ENCODE measurements around the gene KMT2A. TPM values are rescaled to one million over a fixed set of nuclear protein-coding genes. Genes with fewer than 3 reads are reported as not detected.
A peak's percentile ranks its signal among the peaks of the same experiment; 100 is the strongest.
"Not testable (repeated sequence)": the region's sequence is repeated elsewhere in the genome, so short reads cannot be mapped to it uniquely, and the experiment has no call there.

Gene KMT2A
- total RNA-seq, 1 donor from 2014 or later, result 14.0 TPM

DNA sequence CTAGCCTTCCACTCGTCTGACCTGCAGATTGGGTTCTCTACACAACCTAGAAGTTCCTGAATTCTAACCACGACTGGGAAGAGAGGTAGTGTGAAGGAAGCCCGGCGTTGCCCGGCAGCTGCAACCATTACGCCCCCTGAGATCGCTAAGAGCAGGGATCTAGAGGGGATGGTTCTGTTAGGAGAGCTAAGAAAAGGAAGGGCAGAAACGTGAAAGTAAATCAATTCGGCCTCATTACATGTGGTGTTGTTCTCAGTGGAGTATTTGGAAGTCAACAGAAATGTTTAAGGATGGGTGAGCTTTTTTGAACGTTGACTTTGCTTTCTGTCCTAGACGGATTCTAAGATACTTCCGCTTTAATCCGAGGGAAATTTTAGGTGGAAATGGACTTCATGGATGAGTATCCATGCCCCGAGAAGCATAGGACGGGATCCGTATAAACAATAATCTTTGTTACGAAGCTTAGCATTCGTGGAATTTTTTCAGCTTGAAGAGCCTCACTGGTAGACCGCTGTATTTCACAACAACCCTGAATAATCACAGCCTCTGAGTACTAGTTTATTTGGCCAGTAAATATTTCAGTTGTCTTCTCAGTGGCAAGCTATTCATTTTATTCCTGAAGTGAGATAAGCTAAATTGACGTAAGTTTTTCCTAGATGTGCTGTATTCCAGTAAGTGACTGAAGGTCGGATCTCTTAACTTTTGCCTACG, 34.3 kb upstream of the KMT2A start:
- H3K27me3 ChIP-seq (ENCODE audit: control insufficient read depth, insufficient read depth, low read length), result no peaks in the 10 kb centered on the region
- DNase-seq (ENCODE audit: low read depth), result peak; percentile 68
- FAIRE-seq, result no peak
- peaks cover 2% of the 10 kb centered on the region for H3K36me3 ChIP-seq (ENCODE audit: control insufficient read depth, insufficient read depth, low read length)
- H3K4me3 ChIP-seq (ENCODE audit: low read depth, low read length), result peak overlapping the region; percentile 90
- TF ChIP-seq, protein P1, sequence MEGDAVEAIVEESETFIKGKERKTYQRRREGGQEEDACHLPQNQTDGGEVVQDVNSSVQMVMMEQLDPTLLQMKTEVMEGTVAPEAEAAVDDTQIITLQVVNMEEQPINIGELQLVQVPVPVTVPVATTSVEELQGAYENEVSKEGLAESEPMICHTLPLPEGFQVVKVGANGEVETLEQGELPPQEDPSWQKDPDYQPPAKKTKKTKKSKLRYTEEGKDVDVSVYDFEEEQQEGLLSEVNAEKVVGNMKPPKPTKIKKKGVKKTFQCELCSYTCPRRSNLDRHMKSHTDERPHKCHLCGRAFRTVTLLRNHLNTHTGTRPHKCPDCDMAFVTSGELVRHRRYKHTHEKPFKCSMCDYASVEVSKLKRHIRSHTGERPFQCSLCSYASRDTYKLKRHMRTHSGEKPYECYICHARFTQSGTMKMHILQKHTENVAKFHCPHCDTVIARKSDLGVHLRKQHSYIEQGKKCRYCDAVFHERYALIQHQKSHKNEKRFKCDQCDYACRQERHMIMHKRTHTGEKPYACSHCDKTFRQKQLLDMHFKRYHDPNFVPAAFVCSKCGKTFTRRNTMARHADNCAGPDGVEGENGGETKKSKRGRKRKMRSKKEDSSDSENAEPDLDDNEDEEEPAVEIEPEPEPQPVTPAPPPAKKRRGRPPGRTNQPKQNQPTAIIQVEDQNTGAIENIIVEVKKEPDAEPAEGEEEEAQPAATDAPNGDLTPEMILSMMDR (IDR thresholded peaks at IDR 0.05; ENCODE audit: insufficient read depth, low read length, severe bottlenecking), result no peak

GRCh38 chr11:118402594-118402993, 33.7 kb upstream of the KMT2A start:
- not testable (repeated sequence) for DNase-seq (ENCODE audit: low read depth); H3K36me3 ChIP-seq (ENCODE audit: control insufficient read depth, insufficient read depth, low read length); H3K27me3 ChIP-seq (ENCODE audit: control insufficient read depth, insufficient read depth, low read length); FAIRE-seq
- peak overlapping the region; percentile 90 for H3K4me3 ChIP-seq (ENCODE audit: low read depth, low read length)

- DNase-seq (ENCODE audit: low read depth), result no peak
- peak; percentile 66 for FAIRE-seq
These were observed 29.6 kb upstream of the KMT2A start for GRCh38 chr11:118406599-118407166.

GRCh38 chr11:118410055-118410745, 26.1 kb upstream of the KMT2A start:
- Histone ChIP-seq H3K27me3 (ENCODE audit: control insufficient read depth, insufficient read depth, low read length) (no peaks in the 10 kb centered on the region), H3K36me3 (ENCODE audit: control insufficient read depth, insufficient read depth, low read length) (peaks cover 6% of the 10 kb centered on the region), H3K4me3 (ENCODE audit: low read depth, low read length) (no peak overlapping the region)
- FAIRE-seq (no peak), DNase-seq (ENCODE audit: low read depth) (no peak)
- TF ChIP-seq, protein P1 (IDR thresholded peaks at IDR 0.05; ENCODE audit: insufficient read depth, low read length, severe bottlenecking), result no peak

More at GRCh38 chr11:118406599-118407166, 29.6 kb upstream of the KMT2A start:
- Histone ChIP-seq H3K36me3 (ENCODE audit: control insufficient read depth, insufficient read depth, low read length) (peaks cover 2% of the 10 kb centered on the region), H3K4me3 (ENCODE audit: low read depth, low read length) (no peak overlapping the region), H3K27me3 (ENCODE audit: control insufficient read depth, insufficient read depth, low read length) (no peaks in the 10 kb centered on the region)
- TF ChIP-seq, protein P1 (IDR thresholded peaks at IDR 0.05; ENCODE audit: insufficient read depth, low read length, severe bottlenecking), result no peak

- no peak overlapping the region for H3K4me3 ChIP-seq (ENCODE audit: low read depth, low read length)
- peaks cover 4% of the 10 kb centered on the region for H3K36me3 ChIP-seq (ENCODE audit: control insufficient read depth, insufficient read depth, low read length)
- no peak for FAIRE-seq
- H3K27me3 ChIP-seq (ENCODE audit: control insufficient read depth, insufficient read depth, low read length), result no peaks in the 10 kb centered on the region
- no peak for DNase-seq (ENCODE audit: low read depth)
- TF ChIP-seq, protein P1 (IDR thresholded peaks at IDR 0.05; ENCODE audit: insufficient read depth, low read length, severe bottlenecking), result no peak
These were observed 24.8 kb upstream of the KMT2A start for GRCh38 chr11:118411530-118411929.

- FAIRE-seq (no peak), DNase-seq (ENCODE audit: low read depth) (no peak)
- Histone ChIP-seq H3K27me3 (ENCODE audit: control insufficient read depth, insufficient read depth, low read length) (no peaks in the 10 kb centered on the region), H3K36me3 (ENCODE audit: control insufficient read depth, insufficient read depth, low read length) (peaks cover 4% of the 10 kb centered on the region), H3K4me3 (ENCODE audit: low read depth, low read length) (no peak overlapping the region)
- TF ChIP-seq, protein P1 (IDR thresholded peaks at IDR 0.05; ENCODE audit: insufficient read depth, low read length, severe bottlenecking), result no peak
These were observed 23.4 kb upstream of the KMT2A start for GRCh38 chr11:118412921-118413320.

Data from bronchial epithelial cell (primary cell).